H4 (cell line): ENCODE measurements around the gene TIMM44. TPM values are rescaled to one million over a fixed set of nuclear protein-coding genes. Genes with fewer than 3 reads are reported as not detected.

Experiments used
- total RNA-seq: library from RNA; depleted of rRNA; stranded (reverse); fragments of >200 nt; shearing (Covaris generic); gene quantifications from 2 replicates; pipeline ENCODE4 v1.2.3, GENCODE V29; 2014; rRNA removed

The TIMM44 gene
- total RNA-seq, 1 experiment from 2014 or later = 64.9 TPM

Other genes starting within 250 kb of the TIMM44 start
- not detected in 2 replicates for gene FCER2, start 241.5 kb downstream of the TIMM44 start, total RNA-seq
- gene CLEC4G, start 211.6 kb downstream of the TIMM44 start, total RNA-seq = not detected in 2 replicates
- 0.10 TPM in 1 of 2 replicates, not detected in the other for gene CD209, start 196.1 kb downstream of the TIMM44 start, total RNA-seq
- not detected in 2 replicates for gene CLEC4M, start 180.4 kb downstream of the TIMM44 start, total RNA-seq
- gene EVI5L, start 113.4 kb downstream of the TIMM44 start, total RNA-seq = 7.9 and 12.6 TPM in 2 replicates
- gene PRR36, start 69.3 kb downstream of the TIMM44 start, total RNA-seq = 0.04 TPM in 1 of 2 replicates, not detected in the other
- 2.4 and 2.6 TPM in 2 replicates for gene LRRC8E, start 55.2 kb downstream of the TIMM44 start, total RNA-seq
- 2.9 and 4.2 TPM in 2 replicates for gene MAP2K7, start 39.8 kb downstream of the TIMM44 start, total RNA-seq
- gene TGFBR3L, start 28.8 kb downstream of the TIMM44 start, total RNA-seq = not detected in 2 replicates
- gene SNAPC2, start 23.3 kb downstream of the TIMM44 start, total RNA-seq = 23.5 and 27.0 TPM in 2 replicates
- 3.6 and 11.5 TPM in 2 replicates for gene CTXN1, start 17.5 kb downstream of the TIMM44 start, total RNA-seq
- 61.0 and 71.7 TPM in 2 replicates for gene ELAVL1, start 62.0 kb upstream of the TIMM44 start, total RNA-seq
- not detected in 2 replicates for gene CCL25, start 109.1 kb upstream of the TIMM44 start, total RNA-seq
- not detected in 2 replicates for gene FBN3, start 205.9 kb upstream of the TIMM44 start, total RNA-seq